Stimulated activated CD4-positive, alpha-beta T cell treated with anti-CD3 and anti-CD28 coated beads, Interleukin-12 subunit alpha, Interleukin-12 subunit beta, amount 100 ng/mL, for 48 hours (primary cell): ENCODE data around the gene HDAC3.

Experiments
- DNase-seq, 3 donors: peaks; one replicate each; pipeline ENCODE4 v3.0.0-alpha.2; 2020; ENCODE audit warnings: low read depth in 2 of 3, low spot score in 1 of 3

The HDAC3 gene

GRCh38 chr5:141662028-141662427 is 25.4 kb upstream of the HDAC3 start:
- DNase-seq, result no peak

DNA sequence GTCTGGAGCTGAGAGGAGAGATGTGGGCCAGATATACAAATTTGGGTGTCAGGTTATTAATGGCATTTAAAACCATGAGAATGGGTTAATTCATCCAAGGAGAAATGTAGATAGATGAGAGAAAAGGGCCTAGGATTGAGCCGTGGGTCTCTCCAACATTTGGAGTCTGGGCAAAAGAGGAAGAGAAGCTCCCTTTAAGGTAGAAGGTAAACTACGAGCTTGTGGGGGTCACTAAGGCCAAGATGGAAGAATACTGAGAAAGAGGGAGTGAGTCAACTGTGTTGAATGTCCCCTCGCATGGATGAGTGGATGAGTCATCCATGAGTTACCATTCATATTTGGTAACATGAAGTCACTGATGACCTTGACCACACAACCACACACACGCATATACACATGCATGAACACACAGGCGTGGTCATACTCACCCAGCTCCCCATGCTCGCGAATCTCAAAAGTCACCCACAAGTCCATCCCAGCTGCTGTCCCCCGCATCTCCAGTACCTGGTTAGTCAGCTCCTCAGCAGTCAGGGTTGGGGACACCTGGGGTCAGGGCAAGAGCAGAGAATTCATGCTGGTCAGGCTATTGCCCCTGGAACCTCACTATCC is 21.4 kb upstream of the HDAC3 start:
- no peak for DNase-seq

DNA sequence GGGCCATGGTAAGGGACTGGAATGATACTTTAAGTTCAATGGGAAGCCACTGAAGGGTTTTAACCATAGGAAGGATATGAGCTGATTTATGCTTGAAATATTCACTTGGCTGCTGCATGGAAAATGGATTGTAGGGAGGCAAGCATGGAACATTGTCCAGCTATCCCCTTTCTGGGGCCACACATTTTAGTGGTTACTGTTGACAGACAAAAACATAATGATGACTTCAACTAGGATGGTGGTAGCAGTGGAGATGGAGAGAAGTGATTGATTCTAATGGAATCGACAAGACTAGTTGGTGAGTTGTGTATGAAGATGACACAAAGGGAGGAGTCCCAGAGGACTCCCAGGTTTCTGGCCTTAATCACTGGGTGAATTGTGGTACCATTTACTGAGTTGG is 20.8 kb upstream of the HDAC3 start:
- DNase-seq, result no peak

DNA sequence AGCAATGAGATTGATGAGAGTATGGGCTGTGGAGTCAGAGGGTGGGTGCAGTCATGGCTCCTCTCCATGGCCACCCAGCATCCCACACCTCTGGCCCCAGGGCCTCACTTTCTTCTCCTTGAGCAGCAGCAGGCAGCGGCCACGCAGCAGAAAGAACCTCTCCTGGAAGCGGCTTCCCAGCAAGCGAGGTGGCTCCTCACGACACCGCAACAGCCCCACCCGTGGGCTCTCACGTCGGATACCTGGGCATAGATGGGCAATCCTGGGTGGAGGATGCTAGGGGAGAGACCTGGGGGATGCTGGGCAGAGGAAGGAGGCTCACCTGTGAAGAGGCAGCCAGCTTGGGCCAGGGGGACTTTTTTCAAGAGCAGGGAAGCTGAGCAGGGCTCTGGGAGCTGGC is 19.7 kb upstream of the HDAC3 start:
- no peak for DNase-seq

GRCh38 chr5:141655020-141655419 is 18.4 kb upstream of the HDAC3 start:
- DNase-seq, result no peak

GRCh38 chr5:141654298-141654697 is 17.6 kb upstream of the HDAC3 start:
- DNase-seq, result no peak

GRCh38 chr5:141651728-141652105 is 15.1 kb upstream of the HDAC3 start:
- no peak for DNase-seq

- peak; percentile 68 to 84 (median 77) for DNase-seq
Observed at GRCh38 chr5:141650851-141651727, 14.4 kb upstream of the HDAC3 start, which contains the start of gene FCHSD1. Gene FCHSD1, minus strand, starts transcription at chr5:141651418. Its CDS starts 50 bp downstream, at chr5:141651368.

GRCh38 chr5:141649972-141650371 is 13.3 kb upstream of the HDAC3 start:
- no peak for DNase-seq

DNA sequence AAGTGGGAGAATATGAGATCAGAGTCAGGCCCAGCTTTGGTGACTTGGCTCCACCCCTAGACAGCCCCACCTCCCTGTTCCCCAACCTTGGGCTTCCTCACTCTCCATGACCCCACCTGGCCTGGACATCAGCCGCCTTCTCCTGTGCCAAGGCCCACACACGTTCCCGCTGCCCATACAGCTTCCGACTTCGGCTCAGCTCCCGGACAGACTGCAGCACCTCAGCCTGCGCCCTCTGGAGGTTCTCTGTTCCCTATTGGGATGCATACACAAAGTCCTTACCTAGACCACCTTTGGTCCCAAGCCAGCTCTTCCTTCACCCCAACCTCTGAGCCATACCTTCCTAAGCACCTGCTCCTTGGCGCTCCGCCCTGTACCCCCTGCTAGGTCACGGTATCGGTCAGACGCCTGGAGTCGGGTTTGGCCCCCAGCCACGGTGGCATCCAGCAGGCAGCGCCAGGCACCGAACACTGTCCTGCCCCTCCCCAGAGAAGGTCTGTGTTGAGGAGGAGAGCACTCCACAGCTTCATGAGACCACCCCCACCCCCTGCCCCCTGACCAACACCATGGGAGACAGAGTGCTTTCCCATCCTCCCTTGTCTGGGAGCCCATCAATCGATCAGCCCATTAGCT is 12.5 kb upstream of the HDAC3 start:
- DNase-seq, result no peak

GRCh38 chr5:141647851-141648250 is 11.2 kb upstream of the HDAC3 start:
- DNase-seq, result no peak

DNA sequence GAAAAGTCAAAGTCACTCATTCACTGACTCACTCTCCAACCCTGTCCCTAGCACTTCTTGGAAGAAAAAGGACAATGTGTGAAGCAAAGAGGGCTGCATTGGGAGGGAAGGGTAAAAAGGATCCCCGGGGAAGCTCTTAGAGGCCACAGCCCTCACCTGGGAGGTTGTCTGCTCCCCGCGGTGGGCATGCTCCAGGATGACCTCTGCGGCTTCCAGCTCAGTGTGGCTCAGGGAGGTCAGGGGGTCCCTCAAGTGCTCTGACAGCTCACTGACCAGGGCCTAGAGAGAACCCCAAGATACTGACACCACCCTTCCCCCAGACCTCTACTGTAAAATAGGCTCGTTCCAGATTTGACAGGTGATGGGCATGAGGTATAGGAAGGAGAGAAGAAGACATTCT is 10.6 kb upstream of the HDAC3 start:
- DNase-seq, result no peak

- DNase-seq, result no peak
Observed at GRCh38 chr5:141646026-141646425, 9.4 kb upstream of the HDAC3 start.

- DNase-seq, result no peak
Observed at GRCh38 chr5:141641634-141642267, 5.1 kb upstream of the HDAC3 start.

- no peak for DNase-seq
Observed at GRCh38 chr5:141640698-141641097, 4.0 kb upstream of the HDAC3 start.

GRCh38 chr5:141640051-141640415 is 3.4 kb upstream of the HDAC3 start:
- DNase-seq, result no peak

DNA sequence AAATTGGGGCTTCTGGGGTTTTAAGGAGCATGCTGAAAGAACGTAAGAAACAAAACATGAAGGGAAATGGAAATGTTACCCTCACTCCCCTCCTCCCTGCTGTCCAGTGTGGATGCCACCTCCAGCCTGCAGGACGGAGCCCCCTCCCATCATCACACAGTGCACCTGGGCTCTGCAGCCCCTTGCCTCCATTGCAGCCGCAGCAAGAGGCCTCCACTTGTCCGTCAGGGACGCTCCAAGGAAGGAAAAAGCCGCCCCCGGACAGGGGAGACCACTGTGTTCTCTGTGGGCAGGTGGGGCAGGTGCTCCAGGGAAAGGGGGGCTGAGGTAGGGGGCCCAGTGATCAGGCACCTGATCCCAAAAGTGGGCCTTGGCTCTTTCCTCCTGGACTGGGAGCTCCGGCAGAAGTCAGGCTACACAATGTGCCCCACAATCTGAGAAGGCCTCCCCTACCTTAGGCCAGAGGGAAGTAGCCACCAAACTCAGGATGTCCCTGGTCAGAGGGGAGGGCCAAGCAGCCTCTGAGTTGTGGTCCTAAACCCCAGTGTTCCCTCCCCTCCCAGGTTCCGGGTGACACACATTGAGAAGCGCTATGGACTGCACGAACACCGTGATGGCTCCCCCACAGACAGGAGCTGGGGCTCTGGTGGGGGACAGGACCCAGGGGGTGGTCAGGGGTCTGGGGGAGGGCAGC is 2.9 kb upstream of the HDAC3 start:
- no peak for DNase-seq

DNA sequence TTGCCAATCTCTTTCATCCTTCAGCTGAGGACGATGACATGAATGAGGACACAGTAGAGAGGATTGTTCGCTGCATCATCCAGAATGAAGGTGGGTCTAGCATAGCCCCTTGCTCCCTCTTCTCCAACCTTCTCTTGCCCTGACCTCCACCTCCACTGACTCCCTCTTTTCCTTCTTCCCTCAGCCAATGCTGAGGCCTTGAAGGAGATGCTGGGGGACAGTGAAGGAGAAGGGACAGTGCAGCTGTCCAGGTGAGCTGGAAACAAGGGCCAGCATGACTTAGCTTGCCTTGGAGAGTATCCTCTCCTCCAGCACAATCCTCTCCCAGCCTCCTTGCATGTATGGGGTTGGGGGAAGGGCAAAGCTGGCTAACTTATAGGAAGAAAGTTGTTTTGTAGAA is 2.1 kb upstream of the HDAC3 start:
- DNase-seq, result no peak

DNA sequence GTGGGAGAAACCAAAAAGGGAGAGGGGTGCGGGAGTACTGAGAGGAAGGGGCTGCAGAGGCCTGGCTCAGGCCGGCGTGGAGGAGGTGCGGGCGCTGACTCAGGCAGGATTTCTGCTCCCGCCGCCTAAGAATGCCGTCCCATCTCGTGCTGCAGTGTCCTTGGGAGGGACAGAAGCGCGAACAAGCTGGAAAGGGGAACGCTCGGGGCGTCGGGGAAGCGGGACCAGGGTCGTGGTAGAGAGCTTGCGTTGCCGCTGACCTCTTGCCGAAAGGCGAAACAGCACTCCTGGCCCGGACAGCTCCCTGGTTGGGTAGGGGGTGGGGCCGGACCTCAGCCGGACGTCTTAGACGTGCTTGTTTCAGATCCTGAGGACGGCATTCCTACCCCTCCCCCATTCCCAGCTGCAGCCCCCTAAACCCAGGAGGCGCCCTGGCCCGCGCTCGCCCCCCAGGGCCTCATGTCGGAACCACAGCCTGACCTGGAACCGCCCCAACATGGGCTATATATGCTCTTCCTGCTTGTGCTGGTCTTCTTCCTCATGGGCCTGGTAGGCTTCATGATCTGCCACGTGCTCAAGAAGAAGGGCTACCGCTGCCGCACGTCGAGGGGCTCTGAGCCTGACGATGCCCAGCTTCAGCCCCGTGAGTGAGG is 1.2 kb upstream of the HDAC3 start:
- no peak for DNase-seq

DNA sequence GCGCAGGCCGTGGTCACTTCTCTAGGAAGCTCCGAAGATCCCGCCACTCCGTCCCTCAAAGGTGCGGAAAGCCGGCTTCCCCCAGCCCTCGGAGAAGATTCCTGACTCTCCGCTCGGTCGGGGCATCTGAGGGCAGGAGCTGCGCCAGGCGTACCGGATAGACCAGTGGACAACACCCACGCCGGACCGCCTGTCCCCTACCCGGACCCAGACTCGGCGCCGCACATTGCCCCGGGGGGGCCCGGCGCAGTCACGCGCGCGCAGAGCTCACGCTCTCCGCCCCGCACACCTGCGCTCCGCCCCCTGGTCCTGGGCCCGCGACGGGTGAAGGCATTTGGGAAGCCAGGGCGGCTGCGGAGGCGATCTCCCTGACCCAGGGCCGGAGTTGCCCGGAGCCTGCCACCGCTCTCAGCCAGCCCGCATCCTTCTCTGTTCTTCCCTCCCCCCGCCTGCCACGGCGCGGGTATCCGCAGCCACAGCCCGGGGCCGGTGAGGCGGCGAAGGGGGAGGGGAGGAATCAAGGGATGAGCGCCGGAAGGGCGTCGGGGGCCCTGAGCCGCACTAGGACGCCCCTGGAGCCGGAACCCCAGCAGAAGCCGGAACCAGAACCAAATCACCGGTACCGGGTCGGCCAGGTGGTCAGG is 596 bp upstream of the HDAC3 start:
- peak in 1 of 3 donors; percentile 40 for DNase-seq
